ENCODE results near the gene ITGA7.

The ITGA7 gene

GRCh38 chr12:55707841-55708694 lies at the start of gene ITGA7:
TSS of gene ITGA7 (minus strand) at chr12:55707904. CDS start at chr12:55707682, 222 bp downstream.
- H3K4me3 ChIP-seq (ENCODE audit: low read length): peak within 1 kb of the TSS; percentile 37; the same call in 1 of the 2 replicates
- TF ChIP-seq ZNF274 (IDR thresholded peaks at IDR 0.05; ENCODE audit: low read depth, low read length): no peak

GRCh38 chr12:55755246-55755645 lies 47.5 kb upstream of the ITGA7 start:
- H3K4me3 ChIP-seq (ENCODE audit: low read length): no peak overlapping the region
- TF ChIP-seq ZNF274 (IDR thresholded peaks at IDR 0.05; ENCODE audit: low read depth, low read length): no peak

- no peak overlapping the region for H3K4me3 ChIP-seq (ENCODE audit: low read length)
These were observed 40.7 kb upstream of the ITGA7 start for GRCh38 chr12:55748230-55748993.

GRCh38 chr12:55746913-55747231 lies 39.2 kb upstream of the ITGA7 start:
- H3K4me3 ChIP-seq (ENCODE audit: low read length): no peak overlapping the region
- no peak for TF ChIP-seq ZNF274 (IDR thresholded peaks at IDR 0.05; ENCODE audit: low read depth, low read length)

More at GRCh38 chr12:55748230-55748993, 40.7 kb upstream of the ITGA7 start:
- TF ChIP-seq ZNF274 (IDR thresholded peaks at IDR 0.05; ENCODE audit: low read depth, low read length): no peak

GRCh38 chr12:55746174-55746912 lies 38.6 kb upstream of the ITGA7 start:
- no peak overlapping the region for H3K4me3 ChIP-seq (ENCODE audit: low read length)
- TF ChIP-seq ZNF274 (IDR thresholded peaks at IDR 0.05; ENCODE audit: low read depth, low read length): no peak

- TF ChIP-seq ZNF274 (IDR thresholded peaks at IDR 0.05; ENCODE audit: low read depth, low read length): no peak
- peak overlapping the region; percentile 61 for H3K4me3 ChIP-seq (ENCODE audit: low read length)
These were observed 37.9 kb upstream of the ITGA7 start for GRCh38 chr12:55745361-55746173.

- TF ChIP-seq ZNF274 (IDR thresholded peaks at IDR 0.05; ENCODE audit: low read depth, low read length): no peak
These were observed 36.8 kb upstream of the ITGA7 start for GRCh38 chr12:55744340-55745030.

GRCh38 chr12:55743406-55744339 lies 36.0 kb upstream of the ITGA7 start:
- peak overlapping the region; percentile 61 for H3K4me3 ChIP-seq (ENCODE audit: low read length)
- no peak for TF ChIP-seq ZNF274 (IDR thresholded peaks at IDR 0.05; ENCODE audit: low read depth, low read length)

More at GRCh38 chr12:55744340-55745030, 36.8 kb upstream of the ITGA7 start:
- peak overlapping the region; percentile 61 for H3K4me3 ChIP-seq (ENCODE audit: low read length)

- TF ChIP-seq ZNF274 (IDR thresholded peaks at IDR 0.05; ENCODE audit: low read depth, low read length): no peak
- H3K4me3 ChIP-seq (ENCODE audit: low read length): peak within 1 kb of the TSS; percentile 71
These were observed 35.2 kb upstream of the ITGA7 start, which contains the start of gene GDF11 for GRCh38 chr12:55742719-55743405. TSS of gene GDF11 (plus strand) at chr12:55743122. CDS start at chr12:55743317, 195 bp downstream.

- H3K4me3 ChIP-seq (ENCODE audit: low read length): peak overlapping the region; percentile 71
- no peak for TF ChIP-seq ZNF274 (IDR thresholded peaks at IDR 0.05; ENCODE audit: low read depth, low read length)
These were observed 34.4 kb upstream of the ITGA7 start for GRCh38 chr12:55741931-55742680.

GRCh38 chr12:55739025-55739378 lies 31.3 kb upstream of the ITGA7 start:
- no peak overlapping the region; the same call in 1 of the 2 replicates for H3K4me3 ChIP-seq (ENCODE audit: low read length)
- TF ChIP-seq ZNF274 (IDR thresholded peaks at IDR 0.05; ENCODE audit: low read depth, low read length): no peak
